K562 (cell line): ENCODE results near the gene HK1. TPM values are rescaled to one million over a fixed set of nuclear protein-coding genes. Genes with fewer than 3 reads are reported as not detected.

Experiments
- ATAC-seq: fragments of 200-7000 bp; cut with Tn5 transposase; 3 replicates; pipeline ENCODE4 v1.9.1; 2020; ENCODE audit warnings: moderate library complexity
- BruUV-seq: library from RNA; stranded (reverse); fragments of 400-500 nt; replicated peaks from 2 replicates; lab custom pipeline; 2021; lab: Mats Ljungman, UMichigan
- CTCF ChIA-PET: fragments of 300-600 bp; formaldehyde crosslinking; extraction: SDS; loops from one replicate; lab custom pipeline; 2021; ENCODE audit warnings: low intra/inter-chr PET ratio; lab: Yijun Ruan, JAX
- POLR2A ChIA-PET: fragments of 300-600, 350-650 bp; sonication (Branson Sonifier 250); formaldehyde crosslinking; extraction: SDS; loops from one replicate; lab custom pipeline; 2021; ENCODE audit warnings: antibody characterized with exemption, inconsistent platforms; lab: Yijun Ruan, JAX
- DNase-seq, 4 experiments: peaks; one replicate each; pipeline versions ENCODE4 v3.0.0 to v3.0.0-alpha.2; 2011 to 2018; ENCODE audit warnings: low spot score in 3 of 4, mixed read lengths in 3 of 4; ENCODE audit errors: extremely low read depth in 1 of 4
- FAIRE-seq: peaks from 2 replicates; lab custom pipeline; 2011; peaks lifted over from hg19 to GRCh38; lab: Jason Lieb, UNC
- H2AFZ ChIP-seq: 2 replicates; pipeline ENCODE4 v1.6.0; 2011; ENCODE audit warnings: low read depth, low read length, control low read depth, inconsistent platforms
- H3K27ac ChIP-seq: fragments of 200-600 bp; 3 replicates; pipeline ENCODE4 v1.8.0; 2011; ENCODE audit warnings: low read depth, mild to moderate bottlenecking, control low read depth, inconsistent platforms, low read length, moderate library complexity, mixed read lengths; ENCODE audit errors: extremely low read depth
- H3K27me3 ChIP-seq, 2 experiments: fragments of 300-600 bp in 1 of 2; 2 replicates in 1 of 2; 3 replicates in 1 of 2; pipeline versions ENCODE4 v1.6.0 to v1.8.0; 2011; ENCODE audit warnings: inconsistent platforms in 2 of 2, low read length in 2 of 2, mild to moderate bottlenecking in 1 of 2, mixed read lengths in 1 of 2, moderate library complexity in 1 of 2; ENCODE audit not compliant: control insufficient read depth in 2 of 2, insufficient read depth in 2 of 2
- H3K36me3 ChIP-seq: fragments of 300-600 bp; 3 replicates; pipeline ENCODE4 v1.8.0; 2011; ENCODE audit warnings: mild to moderate bottlenecking, low read length, inconsistent platforms; ENCODE audit not compliant: control insufficient read depth, insufficient read depth
- H3K4me1 ChIP-seq, 2 experiments: fragments of 200-600 bp in 1 of 2; replicated peaks in 1 of 2; 2 replicates in 1 of 2; 3 replicates in 1 of 2; pipeline versions ENCODE4 v1.5.1 to v1.8.0; 2011; ENCODE audit warnings: inconsistent platforms in 2 of 2, low read length in 2 of 2, mild to moderate bottlenecking in 1 of 2, mixed read lengths in 1 of 2, moderate library complexity in 1 of 2; ENCODE audit not compliant: control insufficient read depth in 2 of 2, insufficient read depth in 2 of 2
- H3K4me2 ChIP-seq: 2 replicates; pipeline ENCODE4 v1.6.1; 2011; ENCODE audit warnings: low read length, control low read depth, inconsistent platforms, mixed read lengths; ENCODE audit not compliant: insufficient read depth
- H3K4me3 ChIP-seq: fragments of 200-600 bp; sonication (generic), shearing (Covaris generic); 2 replicates; pipeline ENCODE4 v1.5.1; 2016; ENCODE audit warnings: control low read depth, inconsistent platforms
- H3K79me2 ChIP-seq: fragments of 200-600 bp; 3 replicates; pipeline ENCODE4 v1.8.0; 2011; ENCODE audit warnings: low read length, inconsistent platforms; ENCODE audit not compliant: control insufficient read depth, insufficient read depth
- H3K9ac ChIP-seq, 2 experiments: 2 replicates each; pipeline versions ENCODE4 v1.6.0 to v1.6.1; 2011; ENCODE audit warnings: low read depth in 2 of 2, low read length in 2 of 2, control low read depth in 1 of 2, inconsistent platforms in 1 of 2, mild to moderate bottlenecking in 1 of 2, mixed read lengths in 1 of 2; ENCODE audit not compliant: insufficient read depth in 1 of 2
- H3K9me1 ChIP-seq: one replicate; pipeline ENCODE4 v1.6.0; 2011; ENCODE audit warnings: inconsistent platforms, mild to moderate bottlenecking, low read length, moderate library complexity; ENCODE audit not compliant: control insufficient read depth, insufficient read depth
- H3K9me3 ChIP-seq: replicated peaks from 2 replicates; pipeline ENCODE4 v1.5.1; 2011; ENCODE audit warnings: low read depth, low read length, inconsistent platforms; ENCODE audit not compliant: control insufficient read depth, insufficient read depth
- H4K20me1 ChIP-seq: replicated peaks from 2 replicates; pipeline ENCODE4 v1.6.1; 2011; ENCODE audit warnings: low read length, inconsistent platforms, mixed read lengths; ENCODE audit not compliant: control insufficient read depth, insufficient read depth
- EHMT2 ChIP-seq: fragments of 450-650 bp; IDR thresholded peaks from 2 replicates; pipeline ENCODE4 v1.6.1; 2018; ENCODE audit warnings: antibody characterized with exemption
- JUNB ChIP-seq: fragments of 450-650 bp; formaldehyde crosslinking; conservative IDR thresholded peaks from 2 replicates; pipeline ENCODE4 v1.4.0; 2020; ENCODE audit warnings: mild to moderate bottlenecking
- NUFIP1 ChIP-seq: fragments of 450-650 bp; IDR thresholded peaks from 2 replicates; pipeline ENCODE4 v1.6.1; 2018; ENCODE audit not compliant: partially characterized antibody
- ZNF232 ChIP-seq: sonication (generic); formaldehyde crosslinking; IDR thresholded peaks from 2 replicates; pipeline ENCODE4 v1.8.0; 2022; ENCODE audit warnings: mild to moderate bottlenecking, missing genetic modification reagents
- ZNF384 ChIP-seq: IDR thresholded peaks from 2 replicates; pipeline ENCODE4 v1.6.1; 2012; ENCODE audit warnings: low read depth, low read length, improper control_type of control experiment
- ZNF445 ChIP-seq: fragments of 250-450 bp; sonication (Bioruptor Pico); IDR thresholded peaks from 2 replicates; pipeline ENCODE4 v1.4.0; 2020; ENCODE audit warnings: low read depth, mild to moderate bottlenecking, moderate library complexity
- WGBS: fragments of 100-300 bp; shearing (Covaris generic); methylation state at CpG from one replicate; pipeline ENCODE4 v1.1.6; 2016; ENCODE audit warnings: low coverage, mixed read lengths; ENCODE audit not compliant: insufficient coverage; ENCODE audit errors: missing lambda C conversion rate; 5-methylcytosine and 5-hydroxymethylcytosine counted together
- in situ Hi-C: fragments of 300-500 bp; cut with MboI; formaldehyde crosslinking; loops from 4 replicates; pipeline ENCODE4 v1.15.0; 2018; ENCODE audit warnings: inconsistent platforms, mixed read lengths
- intact Hi-C: fragments of 100-400 bp; cut with micrococcal nuclease; formaldehyde crosslinking; loops from 2 replicates; pipeline ENCODE4 v1.14.2; 2022
- polyA plus RNA-seq, 8 experiments: library from polyadenylated mRNA; depleted of rRNA in 4 of 8; stranded (reverse) in 5 of 8; unstranded in 3 of 8; fragments of >200 nt; fragmentation: Nextera tagmentation in 2 of 8; fragmentation: Illumina TruSeq in 1 of 8; extraction: Ambion mirVana in 2 of 8; extraction: Trizol in 1 of 8; gene quantifications; 2 replicates each; pipeline versions ENCODE4 v1.2.1 to v1.2.3, GENCODE V29; 2011 to 2014; ENCODE audit warnings: inconsistent platforms in 1 of 8, missing spikeins in 1 of 8
- total RNA-seq, 7 experiments: library from RNA; depleted of rRNA in 6 of 7; stranded (reverse); fragments of >200 nt in 6 of 7; fragmentation: Illumina TruSeq in 2 of 7; extraction: Trizol in 2 of 7; gene quantifications; 2 replicates each; pipeline versions ENCODE4 v1.2.1 to v1.2.3, GENCODE V29; 2011 to 2021; ENCODE audit warnings: low replicate concordance in 1 of 7
- TF ChIP-seq, protein P1 (sequence below): fragments of 250-450 bp; sonication (Bioruptor Pico); IDR thresholded peaks from 2 replicates; pipeline ENCODE4 v1.5.0; 2021
- TF ChIP-seq, protein P2 (sequence below): IDR thresholded peaks from 2 replicates; pipeline ENCODE4 v1.6.1; 2016; ENCODE audit warnings: missing genetic modification characterization, missing compliant biosample characterization

The HK1 gene
- total and polyA plus RNA-seq, 9 of the 15 experiments (the other 6 are each of a cell fraction or from before 2014, with no cell fraction given) = 29.2 to 444 (median 193) TPM

DNA sequence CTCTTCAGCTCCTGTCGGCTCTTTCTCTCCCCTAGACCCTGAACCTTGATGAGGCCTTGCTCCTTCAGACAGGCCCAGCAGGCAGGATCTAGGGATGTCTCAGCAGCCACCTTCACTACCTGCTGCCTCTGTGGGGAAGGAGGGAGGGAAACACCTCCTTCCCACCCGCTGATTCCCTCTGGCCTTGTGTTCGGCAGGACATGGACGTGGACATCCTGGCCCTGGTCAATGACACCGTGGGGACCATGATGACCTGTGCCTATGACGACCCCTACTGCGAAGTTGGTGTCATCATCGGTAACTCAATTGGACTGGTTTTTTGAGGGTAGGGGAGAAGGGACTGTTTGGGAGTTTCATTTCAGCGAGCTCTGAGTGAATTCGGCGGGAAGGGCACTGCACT lies 37.8 kb upstream of the HK1 start:
- no peaks in the 10 kb centered on the region for H3K36me3 ChIP-seq
- DNase-seq = no peak
- H3K4me2 ChIP-seq = no peak overlapping the region
- POLR2A ChIA-PET = interaction anchor here (0.6 to 2.6 kb wide), 3 partner anchors 77 to 264 kb away, joined by 3 to 8 read pairs (median 3); no protein-coding TSS in a partner anchor
- no peaks in the 10 kb centered on the region for H3K9me1 ChIP-seq
- no peak overlapping the region for H3K4me3 ChIP-seq
- H4K20me1 ChIP-seq = no peaks in the 10 kb centered on the region
- TF ChIP-seq JUNB (CRISPR knock-in tag) (no peak), ZNF445 (no peak), ZNF232 (no peak), EHMT2 (no peak), ZNF384 (no peak), NUFIP1 (no peak)
- TF ChIP-seq, protein P1, sequence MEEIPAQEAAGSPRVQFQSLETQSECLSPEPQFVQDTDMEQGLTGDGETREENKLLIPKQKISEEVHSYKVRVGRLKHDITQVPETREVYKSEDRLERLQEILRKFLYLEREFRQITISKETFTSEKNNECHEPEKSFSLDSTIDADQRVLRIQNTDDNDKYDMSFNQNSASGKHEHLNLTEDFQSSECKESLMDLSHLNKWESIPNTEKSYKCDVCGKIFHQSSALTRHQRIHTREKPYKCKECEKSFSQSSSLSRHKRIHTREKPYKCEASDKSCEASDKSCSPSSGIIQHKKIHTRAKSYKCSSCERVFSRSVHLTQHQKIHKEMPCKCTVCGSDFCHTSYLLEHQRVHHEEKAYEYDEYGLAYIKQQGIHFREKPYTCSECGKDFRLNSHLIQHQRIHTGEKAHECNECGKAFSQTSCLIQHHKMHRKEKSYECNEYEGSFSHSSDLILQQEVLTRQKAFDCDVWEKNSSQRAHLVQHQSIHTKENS (CRISPR knock-in tag) = no peak
- TF ChIP-seq, protein P2, sequence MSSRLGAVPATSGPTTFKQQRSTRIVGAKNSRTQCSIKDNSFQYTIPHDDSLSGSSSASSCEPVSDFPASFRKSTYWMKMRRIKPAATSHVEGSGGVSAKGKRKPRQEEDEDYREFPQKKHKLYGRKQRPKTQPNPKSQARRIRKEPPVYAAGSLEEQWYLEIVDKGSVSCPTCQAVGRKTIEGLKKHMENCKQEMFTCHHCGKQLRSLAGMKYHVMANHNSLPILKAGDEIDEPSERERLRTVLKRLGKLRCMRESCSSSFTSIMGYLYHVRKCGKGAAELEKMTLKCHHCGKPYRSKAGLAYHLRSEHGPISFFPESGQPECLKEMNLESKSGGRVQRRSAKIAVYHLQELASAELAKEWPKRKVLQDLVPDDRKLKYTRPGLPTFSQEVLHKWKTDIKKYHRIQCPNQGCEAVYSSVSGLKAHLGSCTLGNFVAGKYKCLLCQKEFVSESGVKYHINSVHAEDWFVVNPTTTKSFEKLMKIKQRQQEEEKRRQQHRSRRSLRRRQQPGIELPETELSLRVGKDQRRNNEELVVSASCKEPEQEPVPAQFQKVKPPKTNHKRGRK (tag) = no peak
- TF ChIP-seq, all 486 proteins: peak for 0
- BruUV-seq = no TSS peak
- H2AFZ ChIP-seq = no peak overlapping the region
- CTCF ChIA-PET = no interaction called here
- no peak overlapping the region for H3K27ac ChIP-seq
- no peaks in the 10 kb centered on the region for H3K27me3 ChIP-seq
- intact Hi-C loops = no loop called here
- peaks cover 16 to 22% of the 10 kb centered on the region in 2 experiments; a peak in 4 of 5 replicates for H3K4me1 ChIP-seq
- peak overlapping the region in 1 of 2 experiments; percentile 65; a peak in 1 of 4 replicates for H3K9ac ChIP-seq
- H3K79me2 ChIP-seq = no peaks in the 10 kb centered on the region
- ATAC-seq = no peak
- in situ Hi-C loops = loop anchor here (25.0 kb wide), 1 partner anchor 397 kb away; the partner anchor contains the start of gene FAM241B
- 81% methylated on average over 10 of the region's 11 CpGs for WGBS
- no peak for FAIRE-seq
- no peaks in the 10 kb centered on the region for H3K9me3 ChIP-seq
